Epithelial cell of proximal tubule (primary cell): ENCODE data around the gene ERP29. TPM values are rescaled to one million over a fixed set of nuclear protein-coding genes. Genes with fewer than 3 reads are reported as not detected.

Experiments
- DNase-seq: peaks from one replicate; pipeline ENCODE4 v3.0.0-alpha.2; 2011; ENCODE audit warnings: low read depth
- H3K4me3 ChIP-seq: 2 replicates; pipeline ENCODE4 v1.5.1; 2011; ENCODE audit warnings: low read depth, mild to moderate bottlenecking, low read length
- total RNA-seq: library from RNA; depleted of rRNA; stranded (reverse); fragments of >200 nt; gene quantifications from 2 replicates; pipeline ENCODE4 v1.2.3, GENCODE V29; 2015
- TF ChIP-seq, protein P1 (sequence below): conservative IDR thresholded peaks from 2 replicates; pipeline ENCODE4 v1.5.1; 2012; ENCODE audit warnings: low read depth, mild to moderate bottlenecking, low read length

ERP29 gene
- total RNA-seq, 1 donor from 2014 or later = 67.0 TPM

DNA sequence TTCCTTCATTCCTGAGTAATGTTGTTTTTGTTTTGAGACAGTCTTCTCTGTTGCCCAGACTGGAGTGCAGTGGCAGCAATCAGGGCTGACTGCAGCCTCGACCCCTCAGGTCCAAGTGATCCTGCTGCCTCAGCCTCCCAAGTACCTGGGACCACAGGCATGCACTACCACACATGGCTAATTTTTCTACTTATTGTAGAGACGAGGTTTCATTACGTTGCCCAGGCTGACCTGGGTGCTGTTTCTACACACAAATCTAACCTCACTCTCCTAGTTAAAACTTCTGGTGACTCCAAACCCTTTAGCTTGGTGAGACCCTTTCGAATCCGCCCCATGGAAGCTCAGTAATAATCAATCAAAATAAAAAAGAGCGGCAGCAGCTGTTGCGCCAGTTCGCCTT, 1.5 kb upstream of the ERP29 start:
- TF ChIP-seq, protein P1, sequence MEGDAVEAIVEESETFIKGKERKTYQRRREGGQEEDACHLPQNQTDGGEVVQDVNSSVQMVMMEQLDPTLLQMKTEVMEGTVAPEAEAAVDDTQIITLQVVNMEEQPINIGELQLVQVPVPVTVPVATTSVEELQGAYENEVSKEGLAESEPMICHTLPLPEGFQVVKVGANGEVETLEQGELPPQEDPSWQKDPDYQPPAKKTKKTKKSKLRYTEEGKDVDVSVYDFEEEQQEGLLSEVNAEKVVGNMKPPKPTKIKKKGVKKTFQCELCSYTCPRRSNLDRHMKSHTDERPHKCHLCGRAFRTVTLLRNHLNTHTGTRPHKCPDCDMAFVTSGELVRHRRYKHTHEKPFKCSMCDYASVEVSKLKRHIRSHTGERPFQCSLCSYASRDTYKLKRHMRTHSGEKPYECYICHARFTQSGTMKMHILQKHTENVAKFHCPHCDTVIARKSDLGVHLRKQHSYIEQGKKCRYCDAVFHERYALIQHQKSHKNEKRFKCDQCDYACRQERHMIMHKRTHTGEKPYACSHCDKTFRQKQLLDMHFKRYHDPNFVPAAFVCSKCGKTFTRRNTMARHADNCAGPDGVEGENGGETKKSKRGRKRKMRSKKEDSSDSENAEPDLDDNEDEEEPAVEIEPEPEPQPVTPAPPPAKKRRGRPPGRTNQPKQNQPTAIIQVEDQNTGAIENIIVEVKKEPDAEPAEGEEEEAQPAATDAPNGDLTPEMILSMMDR = no peak
- no peak for DNase-seq
- peak overlapping the region; percentile 73 for H3K4me3 ChIP-seq

DNA sequence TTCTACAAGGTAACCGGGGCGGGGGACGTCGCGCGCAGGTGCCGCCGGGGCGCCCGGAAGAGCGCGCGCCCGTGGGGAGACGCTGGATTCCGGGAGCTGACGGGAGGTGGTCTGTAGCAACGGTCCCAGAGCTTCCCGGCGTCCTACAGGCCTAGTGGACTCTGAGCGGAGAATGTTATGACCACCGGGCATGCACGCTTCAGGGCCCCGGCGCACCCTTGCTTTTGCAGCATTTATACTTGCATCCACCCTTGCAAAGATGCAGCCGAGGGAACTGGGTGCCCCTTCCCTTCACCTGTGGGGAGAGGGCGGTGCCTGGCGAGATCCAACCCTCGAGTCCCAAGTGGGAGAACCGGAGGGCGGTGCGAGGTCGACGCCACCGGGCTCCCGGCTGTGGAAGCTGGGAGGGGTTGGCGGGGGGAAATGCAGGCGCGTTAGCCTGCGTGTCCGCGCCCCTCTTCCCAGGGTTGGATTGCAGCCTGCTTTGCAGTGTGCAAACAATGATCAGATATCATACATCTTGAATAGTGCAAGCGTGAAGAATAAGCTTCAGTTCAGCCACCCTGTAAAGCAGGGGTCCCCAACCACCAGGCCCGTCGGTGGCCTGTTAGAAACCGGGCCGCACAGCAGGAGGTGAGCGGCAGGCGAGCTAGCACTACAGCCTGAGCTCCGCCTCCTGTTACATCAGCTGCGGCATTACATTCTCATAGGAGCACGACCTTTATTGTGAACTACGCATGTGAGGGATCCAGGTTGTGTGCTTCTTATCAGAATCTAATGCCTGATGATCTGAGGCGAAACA, 576 bp downstream of the ERP29 start:
- TF ChIP-seq, protein P1 = no peak
- DNase-seq = peak; percentile 36

DNA sequence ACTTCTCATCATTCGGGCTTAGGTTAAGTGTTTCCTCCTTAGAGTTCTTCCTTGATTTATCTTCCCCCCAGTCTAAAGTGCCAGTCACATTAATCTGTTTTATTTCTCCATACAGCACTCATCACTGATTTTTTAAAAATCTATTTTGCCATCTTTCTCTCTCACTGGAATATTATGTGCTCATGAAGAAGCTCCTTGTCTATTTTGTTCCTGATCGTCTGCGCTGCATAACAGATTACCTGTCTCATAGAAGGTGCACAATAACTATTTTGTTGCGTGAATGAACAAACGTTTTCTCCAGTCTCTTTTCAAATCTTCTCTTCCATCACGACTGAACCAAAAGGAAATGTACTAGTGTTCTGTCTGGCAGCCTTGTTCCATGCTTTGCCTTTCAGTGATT, 2.7 kb downstream of the ERP29 start:
- H3K4me3 ChIP-seq = no peak overlapping the region
- no peak for DNase-seq
- TF ChIP-seq, protein P1 = no peak

More for the DNA sequence above, 576 bp downstream of the ERP29 start:
- peak overlapping the region; percentile 73 for H3K4me3 ChIP-seq

DNA sequence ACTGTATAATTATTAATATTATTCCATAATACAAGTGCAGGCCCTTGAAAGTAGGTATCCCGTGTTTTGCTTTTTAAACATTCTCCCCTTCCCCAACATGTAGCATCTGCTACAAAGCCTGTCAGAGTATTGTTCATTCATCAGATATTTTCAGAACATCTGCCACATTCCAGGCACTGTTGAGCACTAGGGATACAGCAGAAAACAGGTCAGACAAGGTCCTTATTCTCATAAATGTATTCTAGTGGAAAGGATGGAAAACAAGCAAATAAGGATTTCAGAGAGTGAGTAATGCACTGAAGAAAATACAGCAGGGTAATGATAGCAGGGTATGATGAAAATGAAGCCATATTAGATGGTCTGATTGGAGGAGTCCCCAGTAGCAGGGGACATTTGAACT, 3.8 kb downstream of the ERP29 start:
- H3K4me3 ChIP-seq = no peak overlapping the region
- TF ChIP-seq, protein P1 = no peak
- DNase-seq = no peak

DNA sequence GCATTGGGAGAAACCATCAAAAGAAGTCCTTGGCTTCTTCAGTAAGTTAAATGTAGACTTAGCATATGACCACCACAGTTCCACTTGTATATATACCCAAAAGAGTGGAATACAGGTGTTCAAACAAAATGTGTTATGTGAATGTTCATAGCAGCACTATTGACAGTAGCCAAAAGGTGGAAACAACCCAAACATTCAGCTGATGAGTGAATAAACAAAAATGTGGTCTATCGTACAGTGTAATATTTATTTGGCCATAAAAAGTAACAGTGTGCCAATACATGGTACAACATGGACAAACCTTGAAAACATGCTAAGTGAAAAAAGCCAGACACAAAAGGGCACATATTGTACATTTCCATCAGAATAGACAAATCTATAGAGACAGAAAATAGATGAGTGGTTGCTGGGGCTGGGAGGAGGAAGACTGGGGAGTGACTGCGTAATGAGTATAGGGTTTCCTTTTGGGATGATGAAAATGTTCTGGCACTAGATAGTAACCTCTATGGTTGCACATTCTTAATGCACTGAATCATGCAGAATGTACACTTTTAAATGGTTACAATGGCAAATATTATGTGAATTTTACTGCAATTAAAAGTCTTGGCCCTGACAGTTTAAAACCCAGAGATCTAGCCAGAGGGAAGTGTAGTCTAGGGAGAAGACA, 5.5 kb downstream of the ERP29 start:
- TF ChIP-seq, protein P1 = no peak
- no peak for DNase-seq
- H3K4me3 ChIP-seq = no peak overlapping the region

DNA sequence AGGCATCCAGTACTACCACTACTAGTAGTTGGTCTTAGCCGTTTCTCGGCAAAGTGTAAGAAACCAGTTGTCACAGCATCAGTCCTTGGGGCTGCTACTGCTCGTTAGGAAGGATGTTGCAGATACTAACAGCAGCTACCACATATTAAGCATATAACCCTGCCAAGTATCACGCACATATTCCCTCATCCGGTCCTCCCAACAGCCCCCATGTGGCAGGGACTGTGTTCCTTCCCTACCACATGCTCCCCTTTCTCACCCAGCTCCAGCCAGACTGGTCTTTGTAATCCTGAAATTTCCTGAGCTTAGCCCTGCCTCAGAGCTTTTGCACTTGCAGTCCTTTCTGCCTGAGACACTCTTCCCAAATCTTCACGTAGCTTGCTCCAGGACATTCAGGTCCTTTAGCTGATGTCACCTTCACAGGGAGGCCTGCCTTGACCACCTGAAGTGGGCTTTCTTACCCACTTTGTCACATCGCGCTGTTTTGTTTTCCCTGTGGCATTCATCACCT, 7.8 kb downstream of the ERP29 start:
- TF ChIP-seq, protein P1 = no peak
- DNase-seq = no peak
- no peak overlapping the region for H3K4me3 ChIP-seq
